Colonic mucosa (tissue), 4 donors: ENCODE data around the gene ZNF280A. TPM values are rescaled to one million over a fixed set of nuclear protein-coding genes. Genes with fewer than 3 reads are reported as not detected.

ENCODE experiments used
- DNase-seq: peaks from one replicate; pipeline ENCODE4 v3.0.0-alpha.2; 2020
- H3K27ac ChIP-seq: fragments of 200-600 bp; one replicate; pipeline ENCODE4 v1.8.0; 2021
- H3K27me3 ChIP-seq: fragments of 200-600 bp; one replicate; pipeline ENCODE4 v1.8.0; 2021
- H3K36me3 ChIP-seq: fragments of 200-600 bp; one replicate; pipeline ENCODE4 v1.8.0; 2021
- H3K4me1 ChIP-seq: fragments of 200-600 bp; one replicate; pipeline ENCODE4 v1.8.0; 2021; ENCODE audit warnings: mild to moderate bottlenecking
- H3K4me3 ChIP-seq: fragments of 200-600 bp; one replicate; pipeline ENCODE4 v1.8.0; 2021
- H3K9ac ChIP-seq, 2 donors: one replicate each; pipeline ENCODE4 v1.7.0; 2013; ENCODE audit warnings: control low read depth in 2 of 2, low read depth in 2 of 2, low read length in 2 of 2
- H3K9me3 ChIP-seq: fragments of 200-600 bp; one replicate; pipeline ENCODE4 v1.8.0; 2021
- CTCF ChIP-seq: fragments of 200-600 bp; IDR thresholded peaks from one replicate; pipeline ENCODE4 v1.8.0; 2022; ENCODE audit warnings: antibody characterized with exemption, mild to moderate bottlenecking
- intact Hi-C: fragments of 100-400 bp; cut with DNase I; formaldehyde crosslinking; loops from one replicate; pipeline ENCODE4 v1.14.1; 2022
- total RNA-seq, 2 donors: library from RNA; stranded (reverse); fragmentation: NEBNext Ultra II Directional in 1 of 2; extraction: Animal tissue kit (Norgen Biotek cat#: 25700) in 1 of 2; gene quantifications; one replicate each; pipeline ENCODE4 v1.2.1, GENCODE V29; 2021
- donor health status: healthy.
- donor health status: DM: no; HTN: no; CAD: no.
- donor health status: DM: no; HTN: no; CAD: no.

The ZNF280A gene
- total RNA-seq, 2 donors from 2014 or later, result not detected

GRCh38 chr22:22526125-22526912, 6.2 kb upstream of the ZNF280A start:
- intact Hi-C loops, result no loop called here
- TF ChIP-seq CTCF, result no peak

GRCh38 chr22:22523494-22523893, 3.4 kb upstream of the ZNF280A start:
- intact Hi-C loops, result no loop called here
- no peak overlapping the region for H3K27ac ChIP-seq
- no peak overlapping the region for H3K4me3 ChIP-seq
- H3K4me1 ChIP-seq, result no peaks in the 10 kb centered on the region
- no peak for DNase-seq
- H3K9me3 ChIP-seq, result no peaks in the 10 kb centered on the region
- no peaks in the 10 kb centered on the region for H3K27me3 ChIP-seq
- no peak overlapping the region for H3K9ac ChIP-seq
- no peaks in the 10 kb centered on the region for H3K36me3 ChIP-seq
- TF ChIP-seq CTCF, result no peak

More at GRCh38 chr22:22526125-22526912, 6.2 kb upstream of the ZNF280A start:
- Histone ChIP-seq H3K9ac (no peak overlapping the region), H3K27me3 (no peaks in the 10 kb centered on the region), H3K27ac (no peak overlapping the region), H3K9me3 (no peaks in the 10 kb centered on the region), H3K4me1 (no peaks in the 10 kb centered on the region), H3K36me3 (no peaks in the 10 kb centered on the region), H3K4me3 (no peak overlapping the region)
- no peak for DNase-seq

GRCh38 chr22:22521631-22522030, 1.6 kb upstream of the ZNF280A start:
- Histone ChIP-seq H3K4me3 (no peak overlapping the region), H3K27me3 (no peaks in the 10 kb centered on the region), H3K9ac (no peak overlapping the region), H3K9me3 (no peaks in the 10 kb centered on the region), H3K36me3 (no peaks in the 10 kb centered on the region), H3K4me1 (no peaks in the 10 kb centered on the region), H3K27ac (no peak overlapping the region)
- DNase-seq, result no peak
- TF ChIP-seq CTCF, result no peak
- intact Hi-C loops, result no loop called here

GRCh38 chr22:22520667-22521602, 865 bp upstream of the ZNF280A start:
- H3K36me3 ChIP-seq, result no peaks in the 10 kb centered on the region
- H3K27me3 ChIP-seq, result no peaks in the 10 kb centered on the region
- no peak overlapping the region for H3K27ac ChIP-seq
- H3K9ac ChIP-seq, result no peak overlapping the region
- no peaks in the 10 kb centered on the region for H3K9me3 ChIP-seq
- no peak overlapping the region for H3K4me3 ChIP-seq
- DNase-seq, result no peak
- no peak for TF ChIP-seq CTCF
- intact Hi-C loops, result no loop called here
- no peaks in the 10 kb centered on the region for H3K4me1 ChIP-seq

GRCh38 chr22:22519591-22519990, 479 bp downstream of the ZNF280A start:
- no peak overlapping the region for H3K4me3 ChIP-seq
- H3K4me1 ChIP-seq, result no peaks in the 10 kb centered on the region
- DNase-seq, result no peak
- no peaks in the 10 kb centered on the region for H3K27me3 ChIP-seq
- H3K9me3 ChIP-seq, result no peaks in the 10 kb centered on the region
- intact Hi-C loops, result no loop called here
- no peak overlapping the region for H3K27ac ChIP-seq
- no peak overlapping the region for H3K9ac ChIP-seq
- no peak for TF ChIP-seq CTCF
- H3K36me3 ChIP-seq, result no peaks in the 10 kb centered on the region
